GM19328 (cell line): ENCODE results near the gene SLC17A9.

Experiments used
- ATAC-seq: cut with Tn5 transposase; IDR thresholded peaks from one replicate; pipeline ENCODE4 v1.9.1; 2021; ENCODE audit warnings: mild to moderate bottlenecking, moderate library complexity; ENCODE audit not compliant: unreplicated experiment

The SLC17A9 gene

DNA sequence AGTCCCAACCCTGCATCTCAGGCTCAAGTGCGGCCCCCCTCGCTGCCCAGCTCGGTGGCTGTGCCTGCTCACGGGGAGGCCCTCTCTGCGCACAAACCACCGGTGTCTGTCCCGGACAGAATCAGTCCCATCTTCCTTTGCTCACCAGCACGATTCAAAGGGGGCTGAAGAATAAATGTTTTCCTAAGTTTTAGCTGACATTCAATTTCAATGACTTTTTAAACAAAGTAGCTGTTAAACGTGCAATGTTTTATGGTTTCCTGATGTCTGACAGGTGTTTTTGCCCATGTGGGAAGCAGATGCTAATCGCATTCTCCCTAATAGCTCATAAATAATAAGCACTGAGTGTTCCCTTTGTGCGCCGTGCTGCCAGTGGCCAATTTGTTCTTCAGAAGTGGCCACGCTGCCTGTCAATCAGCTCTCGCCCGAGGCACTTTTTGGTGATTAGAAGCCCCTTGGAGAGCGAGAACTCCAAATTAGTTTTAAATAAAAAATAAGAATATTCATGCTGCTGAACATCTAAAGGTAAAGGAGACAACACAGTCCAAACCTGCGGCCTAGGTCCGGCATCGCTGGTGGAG, 28.0 kb downstream of the SLC17A9 start:
- ATAC-seq: no peak

DNA sequence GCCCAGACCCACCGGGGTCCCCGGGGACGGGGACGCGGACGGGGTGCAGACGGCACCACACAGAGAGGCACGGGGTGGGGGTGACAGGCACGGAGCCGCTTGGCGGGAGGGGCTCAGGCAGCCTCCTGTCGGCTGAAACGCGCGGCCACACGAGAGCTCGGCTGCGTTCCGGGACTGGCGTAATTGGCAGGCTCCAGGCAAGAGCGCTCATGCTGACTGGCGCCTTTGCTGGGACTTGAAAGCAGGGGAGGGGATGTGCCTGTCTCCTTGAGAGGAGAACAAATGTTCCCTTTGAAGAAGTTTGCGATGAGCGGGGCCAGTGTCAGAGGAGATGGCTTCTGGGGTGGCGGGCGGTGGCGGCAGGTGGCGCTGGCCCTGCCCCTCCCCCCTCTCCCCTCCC, 28.5 kb downstream of the SLC17A9 start:
- no peak for ATAC-seq

DNA sequence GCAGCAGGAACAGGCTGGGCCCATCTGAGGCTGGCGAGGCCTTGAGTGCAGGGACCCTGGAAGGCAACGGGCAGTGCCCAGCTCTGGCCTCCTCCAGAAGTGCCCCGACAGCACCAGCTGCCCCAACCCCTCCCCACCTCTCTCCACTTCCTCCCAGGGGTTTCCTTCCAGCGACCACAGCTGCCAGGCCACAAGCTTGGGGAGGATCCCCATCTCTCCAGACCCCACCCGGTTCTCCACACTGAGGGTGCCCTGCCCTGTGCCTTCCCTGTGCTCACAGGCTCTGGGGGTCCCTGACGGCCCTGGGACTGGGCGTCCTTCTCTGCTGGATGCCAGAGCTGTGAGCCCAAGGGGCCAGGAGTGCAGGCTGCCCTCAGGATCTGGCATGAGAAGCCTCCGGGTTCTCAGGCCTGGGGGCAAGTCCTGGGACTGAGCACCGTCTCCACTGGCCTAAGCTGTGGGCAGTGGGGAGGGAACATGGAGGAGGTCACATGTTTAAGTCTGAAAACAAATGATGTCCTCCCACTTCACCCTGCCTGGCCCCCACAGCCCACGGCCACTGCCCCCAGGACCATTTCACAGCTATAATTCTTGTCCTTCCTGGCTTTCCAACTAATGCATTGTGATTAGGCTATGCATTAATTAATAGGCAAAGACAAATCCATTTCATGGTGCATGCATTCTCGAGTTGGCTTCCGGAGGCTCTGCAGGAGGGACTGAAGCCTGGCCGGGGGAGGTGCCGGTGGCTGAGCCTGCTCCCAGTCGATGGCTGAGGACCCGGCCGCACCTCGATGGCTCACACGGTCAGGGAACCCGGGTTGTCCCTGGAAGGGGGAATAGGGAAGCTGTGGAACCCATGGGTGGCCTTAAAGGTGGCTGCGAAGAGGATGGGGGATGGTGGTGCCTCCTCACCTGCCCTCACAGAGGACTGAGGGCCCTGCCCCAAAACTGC, 29.9 kb downstream of the SLC17A9 start:
- ATAC-seq: no peak

DNA sequence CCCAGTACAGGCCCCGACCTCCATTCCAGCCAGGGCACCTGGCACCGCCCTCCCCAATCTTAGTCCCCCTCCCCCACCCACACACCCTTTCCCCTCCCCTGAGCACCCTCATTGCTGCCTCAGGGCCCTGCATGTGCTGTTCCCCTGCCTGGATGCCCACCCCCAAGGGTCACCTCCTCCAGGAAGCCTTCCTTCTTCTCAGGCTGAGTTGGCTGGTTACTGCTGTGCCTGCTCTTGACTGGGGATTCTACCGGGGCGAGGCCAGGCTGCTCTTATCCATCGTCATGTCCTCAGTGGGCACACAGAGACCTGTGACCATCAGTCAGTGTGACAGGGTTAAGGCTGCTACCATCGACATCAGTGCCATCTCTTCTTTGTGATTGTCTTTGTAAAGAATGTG, 30.7 kb downstream of the SLC17A9 start:
- ATAC-seq: no peak

DNA sequence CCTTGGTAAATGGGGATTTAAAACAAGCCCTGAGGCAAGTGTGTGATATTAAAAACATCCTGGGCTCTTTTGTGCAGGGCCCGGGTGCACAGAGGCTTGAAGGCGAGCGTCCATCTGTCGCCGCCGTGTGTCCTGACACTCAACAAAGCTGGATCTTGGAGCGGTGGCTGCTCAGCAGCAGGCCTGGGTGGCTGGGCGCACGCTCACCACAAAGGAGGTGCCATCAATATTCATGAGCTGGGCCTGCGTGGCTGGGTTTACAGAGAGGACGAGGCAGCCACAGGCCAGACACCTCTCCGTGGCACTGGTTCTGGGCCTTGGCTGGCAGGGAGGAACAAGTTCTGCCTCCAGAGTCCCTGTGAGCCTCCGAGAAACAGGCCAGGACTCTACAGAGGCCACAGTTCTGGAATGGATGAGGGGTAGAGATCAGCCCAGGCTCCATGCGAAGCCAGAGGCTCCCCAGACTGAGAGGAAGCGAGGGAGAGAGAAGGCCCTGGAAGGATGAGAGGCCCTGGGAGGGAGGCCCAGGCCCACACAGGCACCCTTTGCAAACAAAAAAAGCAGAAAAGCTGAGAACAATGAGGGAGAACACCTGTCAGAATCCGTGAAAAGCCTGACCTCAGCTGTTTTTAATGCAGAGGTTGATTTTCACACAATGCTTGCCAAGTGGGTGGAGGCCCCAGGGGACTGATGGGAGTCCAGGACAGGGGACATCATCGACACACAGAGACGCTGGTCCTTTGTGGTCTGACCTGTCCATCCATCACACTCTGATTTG, 32.3 kb downstream of the SLC17A9 start:
- no peak for ATAC-seq

DNA sequence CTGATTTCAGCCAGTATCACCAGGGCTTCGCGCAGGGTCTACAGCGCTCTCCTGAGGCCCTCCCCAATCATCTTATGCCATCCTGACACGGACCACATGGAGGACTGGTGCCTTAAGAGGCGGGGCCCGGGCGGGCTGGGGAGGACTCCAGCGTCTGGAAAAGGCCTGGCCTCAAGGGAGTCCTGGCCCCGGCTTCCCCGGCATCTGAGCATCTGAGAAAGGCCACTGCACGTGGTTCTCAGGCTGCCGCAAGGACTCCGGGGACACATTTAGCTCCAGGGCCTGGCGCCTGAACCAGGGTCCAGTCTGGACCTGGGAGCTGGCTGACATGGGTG, 32.9 kb downstream of the SLC17A9 start:
- ATAC-seq: no peak

DNA sequence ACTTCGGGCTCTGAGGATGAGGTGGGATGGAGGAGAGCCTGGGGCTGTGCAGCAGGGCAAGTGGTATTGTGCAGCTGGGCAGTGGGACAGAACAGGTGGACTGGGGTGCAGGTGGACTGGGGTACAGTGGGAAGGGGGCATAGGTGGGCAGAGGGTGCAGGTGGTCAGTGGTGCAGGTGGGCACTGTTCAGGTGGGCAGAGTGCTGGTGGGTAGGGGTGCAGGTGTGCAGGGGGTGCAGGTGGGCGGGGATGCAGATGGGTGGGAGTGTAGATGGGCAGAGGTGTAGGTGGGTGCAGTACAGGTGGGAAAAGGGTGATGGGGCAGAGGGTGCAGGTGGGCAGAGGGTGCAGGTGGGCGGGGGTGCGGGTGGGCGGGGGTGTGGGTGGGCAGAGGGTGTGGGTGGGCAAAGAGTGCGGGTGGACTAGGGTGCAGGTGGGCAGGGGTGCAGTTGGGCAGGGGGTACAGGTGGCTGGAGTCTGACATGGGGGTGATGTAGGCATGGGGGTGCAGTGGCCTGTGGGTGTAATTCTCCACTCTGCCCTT, 33.8 kb downstream of the SLC17A9 start:
- ATAC-seq: no peak

DNA sequence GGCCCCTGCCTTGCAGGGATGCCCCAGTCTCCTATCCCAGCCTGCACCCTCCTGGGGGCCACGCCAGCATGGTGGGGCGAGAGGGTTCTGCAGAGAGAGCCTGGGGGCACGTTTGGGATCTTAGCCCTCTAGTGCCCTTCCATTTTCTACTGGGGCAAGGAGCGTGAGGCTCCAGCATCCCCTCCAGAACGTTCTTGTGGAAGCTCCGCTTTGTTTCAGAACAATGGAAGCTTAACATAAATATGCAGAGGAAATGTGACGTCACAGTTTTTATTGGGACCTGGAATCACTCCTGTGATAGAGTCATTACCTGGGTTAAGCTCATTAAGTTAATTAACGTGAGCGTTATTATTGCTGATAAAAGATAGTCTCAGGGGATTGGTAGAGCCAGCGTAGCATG, 34.6 kb downstream of the SLC17A9 start:
- ATAC-seq: no peak

DNA sequence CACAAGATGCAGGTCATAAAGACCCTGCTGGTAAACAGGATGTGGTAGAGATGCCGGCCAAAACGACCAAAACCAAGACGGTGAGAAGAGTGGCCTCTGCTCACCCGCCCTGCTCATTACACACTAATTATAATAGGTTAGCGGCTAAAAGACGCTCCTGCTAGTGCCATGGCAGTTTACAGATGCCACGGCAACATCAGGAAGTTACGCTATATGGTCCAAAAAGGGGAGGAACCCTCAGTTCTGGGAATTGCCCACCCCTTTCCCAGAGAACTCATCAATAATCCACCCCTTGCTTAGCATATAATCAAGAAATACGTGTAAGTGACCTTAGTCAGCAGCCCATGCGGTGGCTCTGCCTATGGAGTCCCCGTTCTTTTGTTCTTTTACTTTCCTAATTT, 36.7 kb downstream of the SLC17A9 start:
- ATAC-seq: no peak

DNA sequence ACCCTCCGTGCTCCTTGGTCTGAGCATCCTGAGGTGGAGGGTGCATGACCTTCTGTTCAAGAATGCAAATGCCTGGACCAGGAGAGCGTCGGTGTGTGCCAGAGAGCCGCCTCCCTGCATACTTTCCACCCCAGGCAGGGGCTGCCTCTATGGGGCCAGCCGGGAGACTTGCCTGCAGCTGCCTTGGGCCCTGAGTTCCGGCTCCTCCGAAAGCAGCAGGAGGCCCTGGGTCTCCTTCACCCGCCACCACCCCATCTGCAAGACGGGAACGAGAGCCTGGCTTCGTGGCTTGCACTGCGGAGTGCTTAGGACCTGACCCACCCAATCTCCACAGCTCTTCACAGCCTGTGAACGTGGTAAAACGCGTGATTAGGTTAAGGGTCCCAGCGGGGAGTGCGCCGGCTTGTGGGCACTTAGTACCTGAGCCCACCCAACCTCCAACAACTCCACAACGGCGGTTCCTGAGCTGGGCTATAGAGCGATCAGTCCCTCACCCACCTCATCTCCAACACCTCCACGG, 37.9 kb downstream of the SLC17A9 start:
- no peak for ATAC-seq

DNA sequence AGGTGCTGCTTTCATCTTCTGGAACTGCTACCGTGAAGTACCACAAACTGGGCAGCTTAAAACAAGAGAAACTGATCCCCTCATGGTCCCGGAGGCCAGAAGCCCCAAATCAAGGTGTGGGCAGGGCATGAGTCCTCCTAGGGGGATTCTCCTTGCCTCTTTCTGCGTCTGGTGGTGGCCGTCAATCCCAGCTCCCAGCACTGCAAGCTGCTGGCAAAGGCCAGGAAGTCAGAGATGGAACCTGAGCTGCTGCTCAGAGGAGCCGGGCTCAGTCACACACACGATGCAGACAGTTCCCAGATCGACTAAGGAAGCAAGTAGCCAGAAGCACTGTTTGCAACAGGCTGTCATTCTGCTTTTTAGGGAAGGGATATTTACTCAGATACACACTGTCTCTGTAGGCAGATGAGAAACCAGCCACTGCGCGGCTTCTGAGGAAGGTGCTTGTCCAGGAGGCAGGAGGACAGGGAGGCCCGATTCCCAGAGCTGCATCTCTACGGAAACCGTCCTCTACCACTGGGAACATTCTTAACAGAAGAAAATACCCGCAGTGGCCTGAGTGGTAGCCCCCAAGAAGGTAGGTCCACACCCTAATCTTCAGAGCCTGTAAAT, 38.8 kb downstream of the SLC17A9 start:
- ATAC-seq: no peak

DNA sequence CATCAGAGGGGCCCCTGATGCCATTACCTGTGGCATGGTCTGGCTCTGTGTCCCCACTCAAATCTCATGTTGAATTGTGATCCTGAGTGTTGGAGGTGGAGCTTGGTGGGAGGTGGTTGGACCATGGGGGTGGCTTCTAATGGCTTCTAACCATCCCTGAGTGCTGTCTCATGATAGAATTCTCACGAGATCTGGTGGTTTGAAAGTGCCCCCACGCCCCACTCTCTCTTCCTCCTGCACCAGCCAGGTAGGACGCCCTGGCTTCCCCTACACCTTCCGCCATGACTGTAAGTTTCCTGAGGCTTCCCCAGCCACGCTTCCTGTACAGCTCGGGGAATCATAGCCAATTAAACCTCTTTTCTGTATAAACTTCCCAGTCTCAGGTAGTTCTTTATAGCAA, 39.4 kb downstream of the SLC17A9 start:
- no peak for ATAC-seq

DNA sequence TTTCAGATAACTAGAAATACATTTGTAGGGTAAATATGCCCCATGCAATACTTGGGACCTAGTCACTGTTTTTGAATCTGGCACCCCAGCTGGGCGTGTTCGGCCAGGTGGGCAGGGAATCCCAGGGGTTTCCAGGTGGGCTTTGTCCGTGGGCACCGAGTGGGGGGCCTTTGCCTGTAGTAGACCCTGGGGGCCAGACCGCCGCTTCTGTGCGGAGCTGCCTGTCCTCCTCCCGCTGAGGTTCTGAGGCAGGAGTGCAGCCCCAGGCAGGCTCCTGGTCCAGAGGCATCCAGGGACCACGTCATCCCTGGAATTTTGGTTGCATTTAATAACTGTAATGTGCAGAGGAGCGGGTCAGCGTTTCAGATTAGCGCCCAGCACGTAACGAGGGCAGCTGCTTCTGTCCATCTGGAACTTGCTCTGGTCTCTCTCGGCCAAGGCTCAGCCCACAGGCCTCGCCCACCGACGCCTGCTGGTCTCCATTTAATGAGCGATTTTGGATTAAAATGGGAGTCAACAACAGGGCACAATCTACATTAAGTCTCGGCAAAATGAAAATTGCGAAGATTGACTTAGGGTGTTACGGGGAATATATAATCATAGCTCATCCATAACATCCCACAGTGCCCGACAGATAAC, 41.5 kb downstream of the SLC17A9 start:
- ATAC-seq: no peak

DNA sequence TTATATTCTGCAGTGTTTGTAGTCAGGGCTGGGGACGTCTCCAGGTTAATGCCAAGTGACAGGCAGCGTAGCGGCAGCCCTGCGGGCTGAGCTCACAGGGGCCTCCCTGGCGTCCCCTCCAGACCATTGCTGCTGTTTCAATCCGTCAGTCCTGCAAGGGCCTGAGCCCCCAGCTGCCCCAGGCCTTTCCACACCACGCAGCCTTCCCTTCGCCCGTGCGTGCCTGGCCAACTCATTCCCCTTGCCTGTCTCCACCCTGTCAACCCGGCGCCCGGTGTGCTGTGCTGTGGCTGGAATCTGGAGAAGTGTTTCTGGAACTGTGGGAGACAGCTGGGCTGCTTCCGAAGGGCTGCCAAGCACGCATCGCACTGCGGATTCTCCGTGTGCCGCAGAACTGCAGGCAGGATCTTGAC, 42.4 kb downstream of the SLC17A9 start:
- ATAC-seq: no peak

DNA sequence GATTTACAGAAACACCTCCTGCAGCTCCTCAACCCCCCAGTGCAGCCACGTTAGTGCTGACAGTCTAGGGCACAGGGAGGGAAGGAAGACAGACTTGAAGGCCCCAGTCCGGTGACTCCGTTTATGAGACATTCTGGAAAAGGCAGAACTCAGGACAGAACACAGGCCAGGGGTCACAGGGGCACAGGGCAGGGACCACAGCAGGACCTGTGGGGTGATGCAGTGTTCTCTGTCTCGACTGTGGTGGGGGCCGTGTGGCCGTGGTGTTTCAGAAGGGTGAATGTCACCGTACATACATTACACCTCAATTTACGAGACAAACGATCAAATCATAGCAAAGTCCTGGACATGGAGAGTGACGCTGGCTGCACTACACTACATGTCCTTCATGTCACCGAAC, 43.0 kb downstream of the SLC17A9 start:
- no peak for ATAC-seq

DNA sequence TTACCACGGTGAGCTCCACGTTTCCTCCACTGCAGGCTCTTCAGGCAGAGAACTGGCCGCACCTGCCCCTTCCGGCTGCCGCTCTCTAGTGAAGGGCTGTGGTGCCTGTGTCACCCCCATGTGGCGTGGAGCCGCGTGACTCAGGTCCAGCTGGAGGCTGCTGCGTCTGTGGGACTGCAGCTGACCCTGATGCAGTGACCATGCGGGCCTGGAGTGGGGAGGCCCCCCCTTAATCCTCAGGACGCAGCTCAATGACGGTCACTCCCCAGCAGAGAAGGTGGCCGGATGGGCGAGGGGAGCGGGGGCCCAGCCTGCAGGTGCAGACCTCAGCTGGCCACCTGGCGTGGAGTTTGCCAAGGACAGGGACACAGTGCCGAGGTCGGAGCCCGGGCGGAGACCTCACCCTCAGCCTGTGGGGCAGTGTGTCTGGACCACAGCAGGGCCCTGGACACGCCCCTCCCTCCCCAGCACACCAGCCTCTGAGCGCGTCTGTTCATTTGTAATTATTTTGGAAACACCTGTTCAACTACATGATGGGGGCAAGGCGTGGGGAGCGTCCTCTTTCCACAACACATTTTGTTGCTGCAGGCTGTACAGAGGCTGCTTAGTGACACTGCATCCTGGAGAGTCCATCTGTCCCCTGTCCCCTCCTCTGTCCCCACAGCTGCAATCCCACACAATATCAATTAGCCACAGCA, 43.5 kb downstream of the SLC17A9 start:
- no peak for ATAC-seq

DNA sequence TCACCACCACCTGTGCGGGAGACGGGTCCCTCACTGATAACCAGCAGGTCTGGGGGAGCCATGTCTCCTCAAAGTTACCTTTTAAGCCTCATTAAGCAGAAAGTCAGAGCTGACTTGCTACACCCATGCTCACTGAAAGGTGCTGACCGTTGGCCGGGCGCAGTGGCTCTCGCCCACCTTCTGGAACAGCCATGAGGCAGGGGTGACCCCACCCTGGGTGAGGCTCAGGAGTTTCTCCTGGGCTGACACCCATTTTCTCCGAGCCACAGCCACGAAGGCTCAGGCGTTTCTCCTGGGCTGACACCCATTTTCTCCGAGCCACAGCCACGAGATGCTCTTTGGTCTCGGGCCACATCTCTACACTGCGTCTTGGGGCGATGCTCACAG, 44.1 kb downstream of the SLC17A9 start:
- no peak for ATAC-seq

DNA sequence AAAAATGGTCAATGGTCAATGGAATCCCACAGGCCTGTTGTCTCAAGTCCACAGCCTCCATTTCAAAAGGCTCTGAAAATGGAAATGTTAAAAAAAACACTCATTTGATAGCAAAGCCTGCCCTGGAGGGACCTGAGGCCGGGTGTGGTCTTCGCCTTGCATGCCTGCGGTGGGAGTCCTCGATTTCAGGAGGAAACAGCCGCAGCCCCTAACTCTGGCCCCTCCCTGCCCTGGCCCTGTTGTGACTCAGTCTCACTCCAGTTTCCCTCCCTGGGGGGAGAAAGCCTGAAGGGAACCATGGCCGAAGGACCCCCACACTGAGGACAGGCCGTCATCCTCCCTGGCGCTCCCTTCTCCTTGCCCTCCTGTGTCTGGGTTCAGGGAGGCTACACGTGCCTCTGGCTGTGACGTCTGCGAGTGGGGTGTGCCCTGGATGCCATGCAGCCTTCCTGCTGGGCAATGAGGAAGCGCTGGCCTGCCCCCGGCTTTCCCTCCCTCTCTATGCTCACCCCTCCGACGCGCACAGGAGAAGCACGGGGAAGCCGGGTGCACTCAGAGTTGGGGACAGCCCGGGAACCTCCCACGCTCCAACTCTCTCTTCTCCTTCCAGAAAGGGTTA, 45.0 kb downstream of the SLC17A9 start:
- ATAC-seq: no peak

DNA sequence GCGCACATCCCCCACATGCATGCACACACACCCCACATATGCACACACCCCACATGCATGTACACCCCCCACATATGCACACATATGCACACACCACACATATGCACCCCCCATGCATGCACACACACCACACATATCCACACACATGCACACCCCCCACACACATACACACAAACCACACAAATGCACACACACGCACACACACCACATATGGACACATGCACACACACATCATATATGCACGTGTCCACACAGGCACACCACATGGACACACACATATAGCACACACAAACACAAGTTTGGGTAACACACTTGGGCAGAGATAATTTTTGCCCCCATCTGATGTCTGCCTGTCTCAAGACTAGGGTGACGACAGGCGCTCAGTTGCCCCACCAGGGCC, 45.9 kb downstream of the SLC17A9 start:
- ATAC-seq: no peak
